Measurements from ENCODE around the gene GCDH.

The GCDH gene

DNA sequence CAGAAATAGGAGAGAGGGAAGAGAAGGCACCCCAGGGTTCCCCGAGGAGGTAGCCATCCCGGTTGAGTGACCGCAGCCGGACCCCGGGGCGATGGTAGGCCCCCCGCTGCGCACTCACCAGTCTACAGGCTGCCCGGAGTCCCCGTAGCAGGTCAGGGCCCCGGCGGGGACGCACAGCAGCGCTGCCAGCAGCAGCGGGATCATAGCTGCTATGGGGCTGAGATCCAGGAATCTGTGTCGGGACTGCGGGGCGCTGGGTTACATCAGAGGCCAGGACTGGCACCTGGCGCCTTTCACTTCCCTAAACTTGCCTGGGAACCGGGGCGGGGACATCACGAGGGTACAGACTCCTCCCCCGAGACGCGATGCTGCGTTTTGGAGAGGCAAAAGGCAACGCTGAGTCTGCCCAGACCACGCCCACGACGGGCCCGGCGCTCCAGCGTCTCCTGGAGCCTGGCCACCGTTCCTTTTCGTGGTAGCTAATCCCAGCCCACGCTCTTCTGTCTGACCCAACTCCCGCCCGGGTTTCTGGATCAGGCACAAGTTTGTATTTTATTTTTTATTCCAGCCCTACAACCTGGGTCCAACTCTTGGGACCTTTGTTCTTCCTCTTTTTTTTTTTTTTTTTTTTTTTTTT is 9.7 kb upstream of the GCDH start, which contains the start of gene DNASE2:
DNASE2 (minus strand) TSS at position 278 of the 637 bp plus-strand sequence; CDS start at position 204, 74 bp downstream.
- Histone ChIP-seq H3K9me3 (ENCODE audit: control insufficient read depth, insufficient read depth, low read length) (peaks cover 12% of the 10 kb centered on the region), H3K4me3 (ENCODE audit: low read length) (peak within 1 kb of the TSS; percentile 95), H3K79me2 (ENCODE audit: control insufficient read depth, low read length) (peaks cover 13% of the 10 kb centered on the region), H3K27me3 (ENCODE audit: control insufficient read depth, low read length) (peaks cover 6% of the 10 kb centered on the region; the same call in 1 of the 2 replicates), H3F3A (ENCODE audit: control insufficient read depth, insufficient read depth) (no peaks in the 10 kb centered on the region), H3K4me1 (ENCODE audit: control insufficient read depth, low read length) (peaks cover 34% of the 10 kb centered on the region), H3K9me2 (replicated peaks; ENCODE audit: control insufficient read depth, low read length) (no peaks in the 10 kb centered on the region), H3K36me3 (ENCODE audit: control insufficient read depth, low read length) (peaks cover 7% of the 10 kb centered on the region), H4K20me1 (ENCODE audit: control insufficient read depth, insufficient read depth, low read depth, low read length) (no peaks in the 10 kb centered on the region), H3K4me2 (ENCODE audit: low read length) (peak within 1 kb of the TSS; percentile 85), H3K27ac (ENCODE audit: low read depth, low read length) (peak within 1 kb of the TSS; percentile 49)
- TF ChIP-seq EZH2phosphoT487 (IDR thresholded peaks at IDR 0.05; ENCODE audit: borderline replicate concordance, low read length): no peak
- TF ChIP-seq, protein P1, sequence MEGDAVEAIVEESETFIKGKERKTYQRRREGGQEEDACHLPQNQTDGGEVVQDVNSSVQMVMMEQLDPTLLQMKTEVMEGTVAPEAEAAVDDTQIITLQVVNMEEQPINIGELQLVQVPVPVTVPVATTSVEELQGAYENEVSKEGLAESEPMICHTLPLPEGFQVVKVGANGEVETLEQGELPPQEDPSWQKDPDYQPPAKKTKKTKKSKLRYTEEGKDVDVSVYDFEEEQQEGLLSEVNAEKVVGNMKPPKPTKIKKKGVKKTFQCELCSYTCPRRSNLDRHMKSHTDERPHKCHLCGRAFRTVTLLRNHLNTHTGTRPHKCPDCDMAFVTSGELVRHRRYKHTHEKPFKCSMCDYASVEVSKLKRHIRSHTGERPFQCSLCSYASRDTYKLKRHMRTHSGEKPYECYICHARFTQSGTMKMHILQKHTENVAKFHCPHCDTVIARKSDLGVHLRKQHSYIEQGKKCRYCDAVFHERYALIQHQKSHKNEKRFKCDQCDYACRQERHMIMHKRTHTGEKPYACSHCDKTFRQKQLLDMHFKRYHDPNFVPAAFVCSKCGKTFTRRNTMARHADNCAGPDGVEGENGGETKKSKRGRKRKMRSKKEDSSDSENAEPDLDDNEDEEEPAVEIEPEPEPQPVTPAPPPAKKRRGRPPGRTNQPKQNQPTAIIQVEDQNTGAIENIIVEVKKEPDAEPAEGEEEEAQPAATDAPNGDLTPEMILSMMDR (IDR thresholded peaks at IDR 0.05; ENCODE audit: low read depth, low read length, poor library complexity, severe bottlenecking): no peak

DNA sequence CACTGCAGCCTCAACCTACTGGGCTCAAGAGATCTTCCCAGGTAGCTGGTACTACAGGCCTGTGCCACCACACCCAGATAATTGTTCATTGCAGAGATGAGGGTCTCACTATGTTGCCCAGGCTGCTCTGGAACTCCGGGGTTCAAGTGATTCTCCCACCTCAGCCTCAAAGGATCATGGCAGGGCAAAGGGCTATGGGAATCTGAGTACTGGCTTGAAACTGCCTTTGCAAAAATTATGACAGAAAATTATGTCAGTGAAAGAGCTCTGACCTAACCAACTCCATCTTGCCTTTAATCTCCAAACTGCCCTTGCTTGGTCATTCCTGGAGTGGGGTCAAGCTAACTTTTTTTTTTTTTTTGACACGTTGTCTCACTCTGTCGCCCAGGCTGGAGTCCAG is 8.4 kb upstream of the GCDH start:
- H3K4me1 ChIP-seq (ENCODE audit: control insufficient read depth, low read length): peaks cover 34% of the 10 kb centered on the region
- H3K27ac ChIP-seq (ENCODE audit: low read depth, low read length): no peak overlapping the region
- H3K27me3 ChIP-seq (ENCODE audit: control insufficient read depth, low read length): peaks cover 6% of the 10 kb centered on the region; the same call in 1 of the 2 replicates
- no peak overlapping the region for H3K4me3 ChIP-seq (ENCODE audit: low read length)
- no peaks in the 10 kb centered on the region for H4K20me1 ChIP-seq (ENCODE audit: control insufficient read depth, insufficient read depth, low read depth, low read length)
- peaks cover 12% of the 10 kb centered on the region for H3K9me3 ChIP-seq (ENCODE audit: control insufficient read depth, insufficient read depth, low read length)
- no peaks in the 10 kb centered on the region for H3F3A ChIP-seq (ENCODE audit: control insufficient read depth, insufficient read depth)
- H3K4me2 ChIP-seq (ENCODE audit: low read length): no peak overlapping the region
- H3K9me2 ChIP-seq (replicated peaks; ENCODE audit: control insufficient read depth, low read length): no peaks in the 10 kb centered on the region
- TF ChIP-seq EZH2phosphoT487 (IDR thresholded peaks at IDR 0.05; ENCODE audit: borderline replicate concordance, low read length): no peak
- TF ChIP-seq, protein P1 (IDR thresholded peaks at IDR 0.05; ENCODE audit: low read depth, low read length, poor library complexity, severe bottlenecking): no peak
- H3K79me2 ChIP-seq (ENCODE audit: control insufficient read depth, low read length): peaks cover 13% of the 10 kb centered on the region
- H3K36me3 ChIP-seq (ENCODE audit: control insufficient read depth, low read length): peaks cover 7% of the 10 kb centered on the region

DNA sequence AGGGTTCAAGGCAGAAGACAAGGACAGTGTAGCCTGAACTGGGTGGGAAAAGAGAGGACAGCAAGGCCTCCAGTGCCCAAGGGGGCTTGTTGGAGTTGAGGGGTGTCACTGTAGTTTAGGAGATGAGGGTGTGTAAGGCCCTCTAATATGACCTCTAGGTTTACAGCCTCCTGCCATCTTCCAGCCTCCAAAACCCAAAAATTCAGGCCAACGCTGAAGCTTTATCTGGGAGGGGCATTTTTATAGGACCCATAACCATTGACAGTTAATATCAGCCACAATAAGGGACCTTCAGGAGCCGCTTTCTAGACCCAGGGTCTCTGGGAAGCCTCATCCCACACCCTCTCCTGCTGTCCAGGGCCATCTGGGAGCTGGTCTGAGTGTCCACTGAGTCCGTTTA is 6.8 kb upstream of the GCDH start:
- Histone ChIP-seq H3K9me2 (replicated peaks; ENCODE audit: control insufficient read depth, low read length) (no peaks in the 10 kb centered on the region), H3K27me3 (ENCODE audit: control insufficient read depth, low read length) (peaks cover 6% of the 10 kb centered on the region; the same call in 1 of the 2 replicates), H3K79me2 (ENCODE audit: control insufficient read depth, low read length) (peaks cover 13% of the 10 kb centered on the region)

More for the DNA sequence above, 6.8 kb upstream of the GCDH start:
- Histone ChIP-seq H3K4me3 (ENCODE audit: low read length) (peak overlapping the region; percentile 76), H3K9me3 (ENCODE audit: control insufficient read depth, insufficient read depth, low read length) (peaks cover 12% of the 10 kb centered on the region), H4K20me1 (ENCODE audit: control insufficient read depth, insufficient read depth, low read depth, low read length) (no peaks in the 10 kb centered on the region), H3K27ac (ENCODE audit: low read depth, low read length) (no peak overlapping the region), H3K36me3 (ENCODE audit: control insufficient read depth, low read length) (no peaks in the 10 kb centered on the region; the same call in 1 of the 2 replicates), H3K4me1 (ENCODE audit: control insufficient read depth, low read length) (peaks cover 34% of the 10 kb centered on the region), H3K4me2 (ENCODE audit: low read length) (peak overlapping the region; percentile 86), H3F3A (ENCODE audit: control insufficient read depth, insufficient read depth) (no peaks in the 10 kb centered on the region)
- TF ChIP-seq EZH2phosphoT487 (IDR thresholded peaks at IDR 0.05; ENCODE audit: borderline replicate concordance, low read length): no peak
- TF ChIP-seq, protein P1 (IDR thresholded peaks at IDR 0.05; ENCODE audit: low read depth, low read length, poor library complexity, severe bottlenecking): no peak
